H1 (cell line): Measurements from ENCODE around the gene SLC8B1. TPM values are rescaled to one million over a fixed set of nuclear protein-coding genes. Genes with fewer than 3 reads are reported as not detected.

Experiments
- HDAC6 ChIP-seq: IDR thresholded peaks from one replicate; pipeline ENCODE4 v1.7.1; 2012; ENCODE audit warnings: low read depth, mild to moderate bottlenecking, inconsistent platforms, low read length, moderate library complexity
- NRF1 ChIP-seq: IDR thresholded peaks from 2 replicates; pipeline ENCODE4 v1.6.1; 2011; ENCODE audit warnings: mild to moderate bottlenecking, low read depth, low read length, improper control_type of control experiment
- RBBP5 ChIP-seq: IDR thresholded peaks from 2 replicates; pipeline ENCODE4 v1.7.1; 2012; ENCODE audit warnings: low read depth, mild to moderate bottlenecking, inconsistent platforms, low read length, moderate library complexity, borderline replicate concordance
- SP1 ChIP-seq: IDR thresholded peaks from 2 replicates; pipeline ENCODE4 v1.6.1; 2011; ENCODE audit warnings: low read depth, low read length
- SP4 ChIP-seq: IDR thresholded peaks from 2 replicates; pipeline ENCODE4 v1.6.1; 2012; ENCODE audit warnings: low read length, inconsistent platforms
- TAF1 ChIP-seq: IDR thresholded peaks from 2 replicates; pipeline ENCODE4 v1.6.1; 2011; ENCODE audit warnings: mild to moderate bottlenecking, low read depth, low read length
- polyA plus RNA-seq, 7 experiments: library from polyadenylated mRNA; depleted of rRNA in 3 of 7; stranded (reverse) in 5 of 7; unstranded in 2 of 7; fragments of >200 nt in 5 of 7; fragments of 200-250 nt in 2 of 7; gene quantifications; 1 replicate in 5 of 7; 2 replicates in 1 of 7; 4 replicates in 1 of 7; pipeline versions ENCODE4 v1.2.1 to v1.2.3, GENCODE V29; 2011 to 2013; ENCODE audit warnings: missing spikeins in 2 of 7, mixed read lengths in 2 of 7
- total RNA-seq: library from RNA; stranded (reverse); fragmentation: NEBNext Ultra II Directional; extraction: Animal tissue kit (Norgen Biotek cat#: 25700); gene quantifications from 2 replicates; pipeline ENCODE4 v1.2.1, GENCODE V29; 2021

SLC8B1 gene
- total and polyA plus RNA-seq, 2 of the 8 experiments (the other 6 are each of a cell fraction or from before 2014, with no cell fraction given), result 11.2 to 19.1 TPM

- TF ChIP-seq SP1, result no peak
- no peak for TF ChIP-seq HDAC6
- TF ChIP-seq RBBP5, result no peak
- TF ChIP-seq TAF1, result no peak
- no peak for TF ChIP-seq SP4
- TF ChIP-seq NRF1, result no peak
Observed at GRCh38 chr12:113359133-113359938, 24.4 kb upstream of the SLC8B1 start (continued).
